Sigmoid colon (tissue), 4 donors: ENCODE results near the gene MEIOSIN.

Experiments
- POLR2A ChIP-seq, 2 donors: fragments of 450-650 bp; IDR thresholded peaks; one replicate each; pipeline ENCODE4 v1.6.1; 2016; ENCODE audit warnings: antibody characterized with exemption in 2 of 2, mild to moderate bottlenecking in 2 of 2, moderate library complexity in 2 of 2
- POLR2AphosphoS5 ChIP-seq, 4 donors: sonication (generic); formaldehyde crosslinking; IDR thresholded peaks; one replicate each; pipeline ENCODE4 v1.6.1; 2017; ENCODE audit warnings: antibody characterized with exemption in 4 of 4
- TF ChIP-seq, protein P1 (sequence below), 4 experiments: fragments of 450-650 bp in 3 of 4; fragments of 200-600 bp in 1 of 4; IDR thresholded peaks; one replicate each; pipeline ENCODE4 v1.5.1; 2016 to 2019; ENCODE audit warnings: antibody characterized with exemption in 4 of 4, mild to moderate bottlenecking in 3 of 4, moderate library complexity in 2 of 4

DNA sequence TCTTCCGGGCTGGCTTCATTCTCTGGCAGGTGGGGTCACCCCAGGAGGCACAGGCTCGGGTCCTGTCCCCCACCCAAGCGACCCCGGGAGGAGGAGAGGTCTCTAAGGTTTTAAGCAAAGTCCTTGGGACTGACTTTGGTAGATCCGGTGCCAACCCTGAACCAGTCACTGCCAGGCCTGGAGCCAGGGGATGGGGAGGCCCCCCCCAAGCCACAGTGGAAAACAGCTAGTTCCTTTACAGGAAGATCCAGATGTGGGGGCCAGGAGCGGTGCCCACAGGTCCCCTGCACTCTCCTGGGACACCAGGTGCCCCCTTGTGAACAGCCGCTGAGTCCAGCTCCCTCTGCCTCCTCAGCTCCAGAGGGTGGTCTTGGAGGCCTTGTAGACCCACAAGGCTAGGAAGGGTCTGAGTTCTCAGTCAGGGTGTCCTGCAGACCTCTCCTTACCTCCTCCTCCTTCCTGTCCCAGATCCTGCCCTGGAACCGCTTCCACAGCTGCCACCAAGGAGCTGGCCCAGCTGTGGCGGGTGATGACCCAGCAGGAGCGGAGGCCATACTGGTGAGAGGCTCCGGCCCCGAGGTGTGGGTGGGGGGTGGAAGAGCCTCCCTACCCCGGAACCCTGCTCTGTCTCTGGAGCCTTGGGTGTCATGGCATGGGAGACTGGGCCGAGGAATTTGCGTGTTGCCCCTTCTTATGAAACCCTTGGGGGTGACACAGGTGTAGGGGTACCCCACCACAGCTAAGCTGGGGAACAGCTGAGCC is 29.8 kb downstream of the MEIOSIN start:
- TF ChIP-seq, protein P1, sequence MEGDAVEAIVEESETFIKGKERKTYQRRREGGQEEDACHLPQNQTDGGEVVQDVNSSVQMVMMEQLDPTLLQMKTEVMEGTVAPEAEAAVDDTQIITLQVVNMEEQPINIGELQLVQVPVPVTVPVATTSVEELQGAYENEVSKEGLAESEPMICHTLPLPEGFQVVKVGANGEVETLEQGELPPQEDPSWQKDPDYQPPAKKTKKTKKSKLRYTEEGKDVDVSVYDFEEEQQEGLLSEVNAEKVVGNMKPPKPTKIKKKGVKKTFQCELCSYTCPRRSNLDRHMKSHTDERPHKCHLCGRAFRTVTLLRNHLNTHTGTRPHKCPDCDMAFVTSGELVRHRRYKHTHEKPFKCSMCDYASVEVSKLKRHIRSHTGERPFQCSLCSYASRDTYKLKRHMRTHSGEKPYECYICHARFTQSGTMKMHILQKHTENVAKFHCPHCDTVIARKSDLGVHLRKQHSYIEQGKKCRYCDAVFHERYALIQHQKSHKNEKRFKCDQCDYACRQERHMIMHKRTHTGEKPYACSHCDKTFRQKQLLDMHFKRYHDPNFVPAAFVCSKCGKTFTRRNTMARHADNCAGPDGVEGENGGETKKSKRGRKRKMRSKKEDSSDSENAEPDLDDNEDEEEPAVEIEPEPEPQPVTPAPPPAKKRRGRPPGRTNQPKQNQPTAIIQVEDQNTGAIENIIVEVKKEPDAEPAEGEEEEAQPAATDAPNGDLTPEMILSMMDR (IDR thresholded peaks at IDR 0.05), result no peak
- TF ChIP-seq POLR2A (IDR thresholded peaks at IDR 0.05), result no peak
- no peak for TF ChIP-seq POLR2AphosphoS5 (IDR thresholded peaks at IDR 0.05)
